ENCODE results near the gene ZDHHC7.
A peak's percentile ranks its signal among the peaks of the same experiment; 100 is the strongest.

ZDHHC7 gene

GRCh38 chr16:84963066-84963465 is 48.3 kb downstream of the ZDHHC7 start:
- no CpG with 5 or more reads among the region's 8 CpGs for whole genome bisulfite sequencing (ENCODE audit: extremely low coverage, insufficient coverage, insufficient read length)
- Histone ChIP-seq H3K4ac (ENCODE audit: low read depth, low read length) (no peak overlapping the region), H3K27ac (ENCODE audit: low read depth, low read length) (peak overlapping the region; percentile 0), H2AFZ (ENCODE audit: insufficient read depth, low read length, poor library complexity) (no peak overlapping the region), H4K91ac (ENCODE audit: low read depth, low read length) (peak overlapping the region; percentile 73), H4K8ac (ENCODE audit: low read depth, low read length) (peak overlapping the region; percentile 35), H3K4me1 (ENCODE audit: control insufficient read depth in 1 of 2, insufficient read depth in 2 of 2, low read length in 2 of 2) (peaks cover 13 to 20% of the 10 kb centered on the region in 2 experiments), H3K9ac (ENCODE audit: low read length) (no peak overlapping the region), H2BK120ac (ENCODE audit: insufficient read depth, low read length, poor library complexity) (peak overlapping the region; percentile 57), H3K79me2 (ENCODE audit: control insufficient read depth, insufficient read depth, low read length, poor library complexity) (no peaks in the 10 kb centered on the region), H3K79me1 (ENCODE audit: low read length) (peaks cover 31% of the 10 kb centered on the region), H4K12ac (ENCODE audit: low read depth, low read length) (no peak overlapping the region), H3K27me3 (ENCODE audit: insufficient read depth, low read length) (no peaks in the 10 kb centered on the region), H3K4me2 (ENCODE audit: low read length) (no peak overlapping the region), H3K14ac (ENCODE audit: low read length) (peak overlapping the region; percentile 22), H2BK12ac (ENCODE audit: low read length) (peak overlapping the region; percentile 16), H3K23ac (ENCODE audit: low read length) (no peak overlapping the region), H2BK5ac (ENCODE audit: low read depth, low read length, poor library complexity) (peak overlapping the region; percentile 13), H3K4me3 (ENCODE audit: low read depth, low read length) (no peak overlapping the region), H3K18ac (ENCODE audit: low read length) (no peak overlapping the region), H3K36me3 (ENCODE audit: control insufficient read depth in 1 of 2, insufficient read depth in 2 of 2, low read length in 2 of 2) (no peaks in the 10 kb centered on the region), H2AK5ac (ENCODE audit: low read length) (no peak overlapping the region), H3K9me3 (ENCODE audit: insufficient read depth, low read depth, low read length) (peaks cover 6% of the 10 kb centered on the region)
- DNase-seq, result no peak

GRCh38 chr16:84960942-84961341 is 50.4 kb downstream of the ZDHHC7 start:
- H3K4ac ChIP-seq (ENCODE audit: low read depth, low read length), result no peak overlapping the region
- no CpG with 5 or more reads among the region's 4 CpGs for WGBS (ENCODE audit: extremely low coverage, insufficient coverage, insufficient read length)
- H2AK5ac ChIP-seq (ENCODE audit: low read length), result no peak overlapping the region
- peaks cover 5% of the 10 kb centered on the region for H3K9me3 ChIP-seq (ENCODE audit: insufficient read depth, low read depth, low read length)
- no peak overlapping the region for H4K12ac ChIP-seq (ENCODE audit: low read depth, low read length)
- peak overlapping the region; percentile 39 for H4K91ac ChIP-seq (ENCODE audit: low read depth, low read length)
- peaks cover 24% of the 10 kb centered on the region for H3K79me1 ChIP-seq (ENCODE audit: low read length)
- H2BK120ac ChIP-seq (ENCODE audit: insufficient read depth, low read length, poor library complexity), result peak overlapping the region; percentile 10
- peaks cover 9 to 20% of the 10 kb centered on the region in 2 experiments for H3K4me1 ChIP-seq (ENCODE audit: control insufficient read depth in 1 of 2, insufficient read depth in 2 of 2, low read length in 2 of 2)
- H3K36me3 ChIP-seq (ENCODE audit: control insufficient read depth in 1 of 2, insufficient read depth in 2 of 2, low read length in 2 of 2), result no peaks in the 10 kb centered on the region
- no peaks in the 10 kb centered on the region for H3K27me3 ChIP-seq (ENCODE audit: insufficient read depth, low read length)
- H3K79me2 ChIP-seq (ENCODE audit: control insufficient read depth, insufficient read depth, low read length, poor library complexity), result no peaks in the 10 kb centered on the region
- no peak overlapping the region for H3K4me3 ChIP-seq (ENCODE audit: low read depth, low read length)
- no peak overlapping the region for H3K14ac ChIP-seq (ENCODE audit: low read length)
- H3K27ac ChIP-seq (ENCODE audit: low read depth, low read length), result no peak overlapping the region
- H4K8ac ChIP-seq (ENCODE audit: low read depth, low read length), result no peak overlapping the region
- no peak for DNase-seq
- H3K4me2 ChIP-seq (ENCODE audit: low read length), result no peak overlapping the region
- H3K9ac ChIP-seq (ENCODE audit: low read length), result no peak overlapping the region
- no peak overlapping the region for H3K23ac ChIP-seq (ENCODE audit: low read length)
- peak overlapping the region; percentile 33 for H2BK12ac ChIP-seq (ENCODE audit: low read length)
- no peak overlapping the region for H2AFZ ChIP-seq (ENCODE audit: insufficient read depth, low read length, poor library complexity)
- H2BK5ac ChIP-seq (ENCODE audit: low read depth, low read length, poor library complexity), result no peak overlapping the region
- no peak overlapping the region for H3K18ac ChIP-seq (ENCODE audit: low read length)

GRCh38 chr16:84959784-84960417 is 51.4 kb downstream of the ZDHHC7 start:
- Histone ChIP-seq H3K4me2 (ENCODE audit: low read length) (no peak overlapping the region), H3K4me1 (ENCODE audit: control insufficient read depth in 1 of 2, insufficient read depth in 2 of 2, low read length in 2 of 2) (peaks cover 9 to 25% of the 10 kb centered on the region in 2 experiments), H3K79me2 (ENCODE audit: control insufficient read depth, insufficient read depth, low read length, poor library complexity) (peaks cover 3% of the 10 kb centered on the region), H2BK12ac (ENCODE audit: low read length) (peak overlapping the region; percentile 13), H3K23ac (ENCODE audit: low read length) (no peak overlapping the region), H4K8ac (ENCODE audit: low read depth, low read length) (no peak overlapping the region), H2BK120ac (ENCODE audit: insufficient read depth, low read length, poor library complexity) (no peak overlapping the region), H4K12ac (ENCODE audit: low read depth, low read length) (no peak overlapping the region), H3K9me3 (ENCODE audit: insufficient read depth, low read depth, low read length) (peaks cover 2% of the 10 kb centered on the region), H3K4ac (ENCODE audit: low read depth, low read length) (no peak overlapping the region), H3K36me3 (ENCODE audit: control insufficient read depth in 1 of 2, insufficient read depth in 2 of 2, low read length in 2 of 2) (no peaks in the 10 kb centered on the region), H3K27me3 (ENCODE audit: insufficient read depth, low read length) (no peaks in the 10 kb centered on the region), H3K4me3 (ENCODE audit: low read depth, low read length) (no peak overlapping the region), H3K14ac (ENCODE audit: low read length) (no peak overlapping the region), H3K9ac (ENCODE audit: low read length) (no peak overlapping the region), H3K27ac (ENCODE audit: low read depth, low read length) (no peak overlapping the region), H2AK5ac (ENCODE audit: low read length) (no peak overlapping the region), H2BK5ac (ENCODE audit: low read depth, low read length, poor library complexity) (no peak overlapping the region), H4K91ac (ENCODE audit: low read depth, low read length) (peak overlapping the region; percentile 75), H2AFZ (ENCODE audit: insufficient read depth, low read length, poor library complexity) (no peak overlapping the region), H3K18ac (ENCODE audit: low read length) (no peak overlapping the region), H3K79me1 (ENCODE audit: low read length) (peaks cover 33% of the 10 kb centered on the region)
- no peak for DNase-seq
- WGBS (ENCODE audit: extremely low coverage, insufficient coverage, insufficient read length), result no CpG with 5 or more reads among the region's 17 CpGs

GRCh38 chr16:84959045-84959576 is 52.2 kb downstream of the ZDHHC7 start:
- Histone ChIP-seq H2BK12ac (ENCODE audit: low read length) (peak overlapping the region; percentile 83), H4K91ac (ENCODE audit: low read depth, low read length) (peak overlapping the region; percentile 75), H3K4me2 (ENCODE audit: low read length) (no peak overlapping the region), H2AFZ (ENCODE audit: insufficient read depth, low read length, poor library complexity) (no peak overlapping the region), H3K9ac (ENCODE audit: low read length) (no peak overlapping the region), H3K18ac (ENCODE audit: low read length) (no peak overlapping the region), H2BK5ac (ENCODE audit: low read depth, low read length, poor library complexity) (no peak overlapping the region), H3K4me3 (ENCODE audit: low read depth, low read length) (no peak overlapping the region), H3K4me1 (ENCODE audit: control insufficient read depth in 1 of 2, insufficient read depth in 2 of 2, low read length in 2 of 2) (peaks cover 15 to 28% of the 10 kb centered on the region in 2 experiments), H3K14ac (ENCODE audit: low read length) (peak overlapping the region; percentile 10), H3K79me1 (ENCODE audit: low read length) (peaks cover 38% of the 10 kb centered on the region), H3K23ac (ENCODE audit: low read length) (no peak overlapping the region), H4K8ac (ENCODE audit: low read depth, low read length) (no peak overlapping the region), H3K36me3 (ENCODE audit: control insufficient read depth in 1 of 2, insufficient read depth in 2 of 2, low read length in 2 of 2) (no peaks in the 10 kb centered on the region), H4K12ac (ENCODE audit: low read depth, low read length) (no peak overlapping the region), H2AK5ac (ENCODE audit: low read length) (peak overlapping the region; percentile 51), H3K4ac (ENCODE audit: low read depth, low read length) (no peak overlapping the region), H3K27me3 (ENCODE audit: insufficient read depth, low read length) (no peaks in the 10 kb centered on the region), H3K9me3 (ENCODE audit: insufficient read depth, low read depth, low read length) (no peaks in the 10 kb centered on the region), H2BK120ac (ENCODE audit: insufficient read depth, low read length, poor library complexity) (peak overlapping the region; percentile 2), H3K79me2 (ENCODE audit: control insufficient read depth, insufficient read depth, low read length, poor library complexity) (peaks cover 5% of the 10 kb centered on the region), H3K27ac (ENCODE audit: low read depth, low read length) (no peak overlapping the region)
- no CpG with 5 or more reads among the region's 13 CpGs for WGBS (ENCODE audit: extremely low coverage, insufficient coverage, insufficient read length)
- DNase-seq, result no peak
